ENCODE results near the gene PRKG1. TPM values are rescaled to one million over a fixed set of nuclear protein-coding genes. Genes with fewer than 3 reads are reported as not detected.

The PRKG1 gene
- total and polyA plus RNA-seq, 2 experiments from 2014 or later = 18.2 to 21.1 TPM

GRCh38 chr10:51716981-51717380 lies 642.7 kb downstream of the PRKG1 start:
- H3K4me3 Mint-ChIP-seq = no peak overlapping the region
- H3K27me3 Mint-ChIP-seq (ENCODE audit: insufficient read depth, low read depth, poor library complexity) = peaks cover 4% of the 10 kb centered on the region
- peaks cover 14% of the 10 kb centered on the region for H3K4me1 Mint-ChIP-seq
- Histone ChIP-seq H2AFZ (no peak overlapping the region), H3F3A (replicated peaks; ENCODE audit: low read depth) (no peaks in the 10 kb centered on the region), H3K27me3 (ENCODE audit: insufficient read depth) (no peaks in the 10 kb centered on the region), H3K36me3 (ENCODE audit: insufficient read depth) (no peaks in the 10 kb centered on the region), H3K27ac (ENCODE audit: low read depth) (no peak overlapping the region), H3K79me2 (replicated peaks; ENCODE audit: insufficient read depth) (no peaks in the 10 kb centered on the region), H4K20me1 (replicated peaks; ENCODE audit: insufficient read depth) (no peaks in the 10 kb centered on the region), H3K4me1 (ENCODE audit: insufficient read depth) (peaks cover 22% of the 10 kb centered on the region), H3K4me3 (no peak overlapping the region), H3K9me2 (ENCODE audit: insufficient read depth) (no peaks in the 10 kb centered on the region), H3K4me2 (no peak overlapping the region)
- no peaks in the 10 kb centered on the region for H3K36me3 Mint-ChIP-seq (ENCODE audit: low read depth)
- no peak for TF ChIP-seq EZH2phosphoT487 (IDR thresholded peaks at IDR 0.05; ENCODE audit: unreplicated experiment)
- TF ChIP-seq, protein P1, sequence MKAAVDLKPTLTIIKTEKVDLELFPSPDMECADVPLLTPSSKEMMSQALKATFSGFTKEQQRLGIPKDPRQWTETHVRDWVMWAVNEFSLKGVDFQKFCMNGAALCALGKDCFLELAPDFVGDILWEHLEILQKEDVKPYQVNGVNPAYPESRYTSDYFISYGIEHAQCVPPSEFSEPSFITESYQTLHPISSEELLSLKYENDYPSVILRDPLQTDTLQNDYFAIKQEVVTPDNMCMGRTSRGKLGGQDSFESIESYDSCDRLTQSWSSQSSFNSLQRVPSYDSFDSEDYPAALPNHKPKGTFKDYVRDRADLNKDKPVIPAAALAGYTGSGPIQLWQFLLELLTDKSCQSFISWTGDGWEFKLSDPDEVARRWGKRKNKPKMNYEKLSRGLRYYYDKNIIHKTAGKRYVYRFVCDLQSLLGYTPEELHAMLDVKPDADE (IDR thresholded peaks at IDR 0.05) = no peak
- TF ChIP-seq, protein P2, sequence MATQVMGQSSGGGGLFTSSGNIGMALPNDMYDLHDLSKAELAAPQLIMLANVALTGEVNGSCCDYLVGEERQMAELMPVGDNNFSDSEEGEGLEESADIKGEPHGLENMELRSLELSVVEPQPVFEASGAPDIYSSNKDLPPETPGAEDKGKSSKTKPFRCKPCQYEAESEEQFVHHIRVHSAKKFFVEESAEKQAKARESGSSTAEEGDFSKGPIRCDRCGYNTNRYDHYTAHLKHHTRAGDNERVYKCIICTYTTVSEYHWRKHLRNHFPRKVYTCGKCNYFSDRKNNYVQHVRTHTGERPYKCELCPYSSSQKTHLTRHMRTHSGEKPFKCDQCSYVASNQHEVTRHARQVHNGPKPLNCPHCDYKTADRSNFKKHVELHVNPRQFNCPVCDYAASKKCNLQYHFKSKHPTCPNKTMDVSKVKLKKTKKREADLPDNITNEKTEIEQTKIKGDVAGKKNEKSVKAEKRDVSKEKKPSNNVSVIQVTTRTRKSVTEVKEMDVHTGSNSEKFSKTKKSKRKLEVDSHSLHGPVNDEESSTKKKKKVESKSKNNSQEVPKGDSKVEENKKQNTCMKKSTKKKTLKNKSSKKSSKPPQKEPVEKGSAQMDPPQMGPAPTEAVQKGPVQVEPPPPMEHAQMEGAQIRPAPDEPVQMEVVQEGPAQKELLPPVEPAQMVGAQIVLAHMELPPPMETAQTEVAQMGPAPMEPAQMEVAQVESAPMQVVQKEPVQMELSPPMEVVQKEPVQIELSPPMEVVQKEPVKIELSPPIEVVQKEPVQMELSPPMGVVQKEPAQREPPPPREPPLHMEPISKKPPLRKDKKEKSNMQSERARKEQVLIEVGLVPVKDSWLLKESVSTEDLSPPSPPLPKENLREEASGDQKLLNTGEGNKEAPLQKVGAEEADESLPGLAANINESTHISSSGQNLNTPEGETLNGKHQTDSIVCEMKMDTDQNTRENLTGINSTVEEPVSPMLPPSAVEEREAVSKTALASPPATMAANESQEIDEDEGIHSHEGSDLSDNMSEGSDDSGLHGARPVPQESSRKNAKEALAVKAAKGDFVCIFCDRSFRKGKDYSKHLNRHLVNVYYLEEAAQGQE (IDR thresholded peaks at IDR 0.05; ENCODE audit: unreplicated experiment) = no peak
- no peak for TF ChIP-seq CREB1 (CRISPR knock-in tag; IDR thresholded peaks at IDR 0.05; ENCODE audit: low read depth)
- no peak for TF ChIP-seq STAT1 (IDR thresholded peaks at IDR 0.05; ENCODE audit: unreplicated experiment)
- TF ChIP-seq ZNF114 (CRISPR knock-in tag; IDR thresholded peaks at IDR 0.05) = no peak
- TF ChIP-seq ZNF331 (CRISPR knock-in tag; IDR thresholded peaks at IDR 0.05; ENCODE audit: low read depth) = no peak
- no peak for TF ChIP-seq CTCF (conservative IDR thresholded peaks at IDR 0.05; ENCODE audit: low read depth in 2 of 2)
- no peak for TF ChIP-seq POLR2AphosphoS5 (IDR thresholded peaks at IDR 0.05; ENCODE audit: low read depth)
- no peak for TF ChIP-seq EZH2 (IDR thresholded peaks at IDR 0.05; ENCODE audit: low read depth, unreplicated experiment)
- no peak for TF ChIP-seq ZNF462 (CRISPR knock-in tag; IDR thresholded peaks at IDR 0.05)
- TF ChIP-seq NANOG (IDR thresholded peaks at IDR 0.05; ENCODE audit: borderline replicate concordance) = no peak
- TF ChIP-seq JUNB (IDR thresholded peaks at IDR 0.05; ENCODE audit: unreplicated experiment) = no peak
- H3K27ac Mint-ChIP-seq = no peak overlapping the region
- DNase-seq (ENCODE audit: low spot score) (no peak), ATAC-seq (no peak)
- no peaks in the 10 kb centered on the region for H3K9me3 Mint-ChIP-seq

All from GM23338 (cell line).